Measurements from ENCODE around the gene LCN1.

- TF ChIP-seq CTCF (conservative IDR thresholded peaks at IDR 0.05; ENCODE audit: low read depth, low read length): no peak
- no peak for TF ChIP-seq EZH2 (IDR thresholded peaks at IDR 0.05; ENCODE audit: low read length, unreplicated experiment)
- TF ChIP-seq EZH2phosphoT487 (IDR thresholded peaks at IDR 0.05; ENCODE audit: borderline replicate concordance, low read length): no peak
Observed at GRCh38 chr9:135500071-135500524, 21.1 kb upstream of the LCN1 start.

Measured in PC-3 (cell line).